ENCODE measurements around the gene PDE12.

PDE12 gene

GRCh38 chr3:57555738-57556458, at the start of gene PDE12:
TSS of gene PDE12 (plus strand) at chr3:57556274. CDS start at chr3:57556380, 106 bp downstream.
- TF ChIP-seq GATA3 (IDR thresholded peaks at IDR 0.05; ENCODE audit: low read depth, low read length) (no peak), GATA2 (IDR thresholded peaks at IDR 0.05; ENCODE audit: low read depth, low read length) (0 out of 2 replicates have a peak, but pooled peaks have one; percentile 12)

DNA sequence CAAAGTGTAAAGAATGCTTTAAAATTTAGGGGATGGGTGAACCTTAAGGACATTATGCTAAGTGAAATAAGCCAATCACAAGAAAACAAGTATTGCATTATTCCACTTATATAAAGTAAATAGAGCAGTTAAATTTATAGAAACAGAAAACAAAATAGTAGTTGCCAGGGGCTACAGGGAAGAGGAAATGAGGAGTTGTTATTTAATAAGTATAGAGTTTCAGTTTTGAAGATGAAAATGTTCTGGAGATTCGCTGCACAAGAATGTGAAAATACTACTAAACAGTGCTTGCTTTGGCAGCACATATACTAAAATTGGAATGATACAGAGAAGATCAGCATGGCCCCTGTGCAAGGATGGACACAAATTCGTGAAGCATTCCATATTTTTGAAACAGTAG, 43.9 kb upstream of the PDE12 start:
- TF ChIP-seq GATA2 (IDR thresholded peaks at IDR 0.05; ENCODE audit: low read depth, low read length) = no peak
- TF ChIP-seq GATA3 (IDR thresholded peaks at IDR 0.05; ENCODE audit: low read depth, low read length) = no peak

- no peak for TF ChIP-seq GATA3 (IDR thresholded peaks at IDR 0.05; ENCODE audit: low read depth, low read length)
- TF ChIP-seq GATA2 (IDR thresholded peaks at IDR 0.05; ENCODE audit: low read depth, low read length) = no peak
Measured at GRCh38 chr3:57518276-57518915, 37.7 kb upstream of the PDE12 start.

- TF ChIP-seq GATA2 (IDR thresholded peaks at IDR 0.05; ENCODE audit: low read depth, low read length) (peak; percentile 76), GATA3 (IDR thresholded peaks at IDR 0.05; ENCODE audit: low read depth, low read length) (peak; percentile 64; the same call in 1 of the 2 replicates)
Measured at GRCh38 chr3:57530071-57530608, 25.9 kb upstream of the PDE12 start.

DNA sequence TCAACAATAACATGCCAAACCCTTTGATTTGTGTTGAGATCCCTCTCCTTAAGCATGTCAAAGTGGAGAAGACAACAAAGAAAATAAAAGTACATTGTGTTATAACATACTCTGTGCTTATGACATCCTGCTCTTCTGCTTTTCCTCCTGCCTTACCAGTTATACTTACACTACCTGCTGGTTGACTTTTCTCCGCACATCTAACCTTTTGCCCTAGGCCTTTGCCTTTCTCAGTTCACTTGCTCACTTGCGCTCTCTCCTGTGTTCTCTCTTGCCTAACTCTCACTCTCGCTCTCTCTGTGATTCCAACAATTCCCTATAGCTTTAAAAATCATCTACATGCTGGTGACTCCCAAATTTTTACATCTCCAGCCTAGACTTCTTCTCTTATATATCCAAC, 17.6 kb upstream of the PDE12 start:
- TF ChIP-seq GATA2 (IDR thresholded peaks at IDR 0.05; ENCODE audit: low read depth, low read length) (no peak), GATA3 (IDR thresholded peaks at IDR 0.05; ENCODE audit: low read depth, low read length) (no peak)

GRCh38 chr3:57544181-57545125, 11.6 kb upstream of the PDE12 start, which contains the start of gene DNAH12:
TSS of gene DNAH12 (minus strand) at chr3:57544344. CDS start at chr3:57542870, 1,474 bp downstream.
- TF ChIP-seq GATA3 (IDR thresholded peaks at IDR 0.05; ENCODE audit: low read depth, low read length) (no peak), GATA2 (IDR thresholded peaks at IDR 0.05; ENCODE audit: low read depth, low read length) (no peak)

- TF ChIP-seq GATA2 (IDR thresholded peaks at IDR 0.05; ENCODE audit: low read depth, low read length) (no peak), GATA3 (IDR thresholded peaks at IDR 0.05; ENCODE audit: low read depth, low read length) (no peak)
Measured at GRCh38 chr3:57545636-57546268, 10.3 kb upstream of the PDE12 start.

DNA sequence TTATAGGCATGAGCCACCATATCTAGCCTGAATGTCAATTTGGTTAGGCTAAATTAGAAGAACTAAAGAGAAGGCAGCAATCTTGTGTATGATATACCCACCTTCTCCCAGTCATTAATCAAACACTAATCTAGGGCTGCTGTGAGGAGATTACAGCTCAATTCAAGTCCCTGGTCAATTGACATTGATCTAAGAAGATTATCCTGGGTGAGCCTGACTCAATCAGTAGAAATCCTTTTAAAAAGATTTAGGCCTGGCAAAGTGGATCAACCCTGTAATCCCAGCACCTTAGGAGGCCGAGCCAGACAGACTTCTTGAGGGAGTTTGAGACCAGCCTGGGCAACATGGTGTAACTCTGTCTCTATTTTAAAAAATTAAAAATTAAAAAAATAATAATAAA, 9.5 kb upstream of the PDE12 start:
- TF ChIP-seq GATA2 (IDR thresholded peaks at IDR 0.05; ENCODE audit: low read depth, low read length) = no peak
- no peak for TF ChIP-seq GATA3 (IDR thresholded peaks at IDR 0.05; ENCODE audit: low read depth, low read length)

- TF ChIP-seq GATA3 (IDR thresholded peaks at IDR 0.05; ENCODE audit: low read depth, low read length) = no peak
- no peak for TF ChIP-seq GATA2 (IDR thresholded peaks at IDR 0.05; ENCODE audit: low read depth, low read length)
Measured at GRCh38 chr3:57555306-57555705, 768 bp upstream of the PDE12 start.

DNA sequence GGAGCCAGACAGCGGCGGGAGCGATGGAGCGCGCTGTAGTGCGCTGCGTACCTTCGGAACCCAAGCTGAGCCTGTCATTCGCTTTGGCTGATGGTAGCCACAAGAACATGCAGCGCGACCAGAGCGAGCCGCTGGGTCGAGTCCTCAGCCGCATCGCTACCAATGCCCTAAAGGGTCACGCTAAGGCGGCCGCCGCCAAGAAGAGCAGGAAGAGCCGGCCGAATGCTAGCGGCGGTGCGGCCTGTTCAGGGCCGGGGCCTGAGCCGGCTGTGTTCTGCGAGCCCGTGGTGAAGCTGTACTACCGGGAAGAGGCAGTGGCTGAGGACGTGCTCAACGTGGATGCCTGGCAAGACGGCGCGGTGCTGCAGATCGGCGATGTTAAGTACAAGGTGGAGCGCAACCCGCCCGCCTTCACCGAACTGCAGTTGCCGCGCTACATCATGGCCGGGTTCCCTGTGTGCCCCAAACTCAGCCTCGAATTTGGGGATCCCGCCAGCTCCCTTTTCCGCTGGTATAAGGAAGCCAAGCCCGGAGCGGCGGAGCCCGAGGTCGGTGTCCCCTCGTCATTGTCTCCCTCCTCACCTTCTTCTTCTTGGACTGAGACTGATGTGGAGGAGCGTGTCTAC, 498 bp downstream of the PDE12 start:
- TF ChIP-seq GATA3 (IDR thresholded peaks at IDR 0.05; ENCODE audit: low read depth, low read length) (no peak), GATA2 (IDR thresholded peaks at IDR 0.05; ENCODE audit: low read depth, low read length) (no peak)

- no peak for TF ChIP-seq GATA2 (IDR thresholded peaks at IDR 0.05; ENCODE audit: low read depth, low read length)
- TF ChIP-seq GATA3 (IDR thresholded peaks at IDR 0.05; ENCODE audit: low read depth, low read length) = no peak
Measured at GRCh38 chr3:57557085-57557537, 1.0 kb downstream of the PDE12 start.

DNA sequence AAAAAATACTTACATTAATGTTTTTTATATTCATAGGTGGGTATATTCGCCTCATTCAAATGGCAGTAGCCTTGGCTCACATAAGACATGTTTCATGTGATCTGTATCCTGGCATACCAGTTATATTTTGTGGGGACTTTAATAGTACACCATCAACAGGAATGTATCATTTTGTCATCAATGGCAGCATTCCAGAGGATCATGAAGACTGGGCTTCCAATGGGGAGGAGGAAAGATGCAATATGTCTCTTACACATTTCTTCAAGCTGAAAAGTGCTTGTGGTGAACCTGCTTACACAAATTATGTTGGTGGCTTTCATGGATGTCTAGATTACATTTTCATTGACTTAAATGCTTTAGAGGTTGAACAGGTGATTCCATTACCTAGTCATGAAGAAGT, 3.5 kb downstream of the PDE12 start:
- no peak for TF ChIP-seq GATA3 (IDR thresholded peaks at IDR 0.05; ENCODE audit: low read depth, low read length)
- no peak for TF ChIP-seq GATA2 (IDR thresholded peaks at IDR 0.05; ENCODE audit: low read depth, low read length)
